Measurements from ENCODE around the gene LMX1B.

GRCh38 chr9:126663661-126664072 is 49.9 kb downstream of the LMX1B start:
- TF ChIP-seq, protein P1, sequence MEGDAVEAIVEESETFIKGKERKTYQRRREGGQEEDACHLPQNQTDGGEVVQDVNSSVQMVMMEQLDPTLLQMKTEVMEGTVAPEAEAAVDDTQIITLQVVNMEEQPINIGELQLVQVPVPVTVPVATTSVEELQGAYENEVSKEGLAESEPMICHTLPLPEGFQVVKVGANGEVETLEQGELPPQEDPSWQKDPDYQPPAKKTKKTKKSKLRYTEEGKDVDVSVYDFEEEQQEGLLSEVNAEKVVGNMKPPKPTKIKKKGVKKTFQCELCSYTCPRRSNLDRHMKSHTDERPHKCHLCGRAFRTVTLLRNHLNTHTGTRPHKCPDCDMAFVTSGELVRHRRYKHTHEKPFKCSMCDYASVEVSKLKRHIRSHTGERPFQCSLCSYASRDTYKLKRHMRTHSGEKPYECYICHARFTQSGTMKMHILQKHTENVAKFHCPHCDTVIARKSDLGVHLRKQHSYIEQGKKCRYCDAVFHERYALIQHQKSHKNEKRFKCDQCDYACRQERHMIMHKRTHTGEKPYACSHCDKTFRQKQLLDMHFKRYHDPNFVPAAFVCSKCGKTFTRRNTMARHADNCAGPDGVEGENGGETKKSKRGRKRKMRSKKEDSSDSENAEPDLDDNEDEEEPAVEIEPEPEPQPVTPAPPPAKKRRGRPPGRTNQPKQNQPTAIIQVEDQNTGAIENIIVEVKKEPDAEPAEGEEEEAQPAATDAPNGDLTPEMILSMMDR (conservative IDR thresholded peaks at IDR 0.05), result no peak
- TF ChIP-seq ZFX (IDR thresholded peaks at IDR 0.05), result no peak

Data from C4-2B (cell line).